ENCODE data around the gene CCR6. TPM values are rescaled to one million over a fixed set of nuclear protein-coding genes. Genes with fewer than 3 reads are reported as not detected.

CCR6 gene
- total RNA-seq, 1 experiment from 2014 or later = not detected

GRCh38 chr6:167111597-167111996, 11.3 kb upstream of the CCR6 start:
- DNase-seq = no peak
- Histone ChIP-seq H4K20me1 (ENCODE audit: insufficient read depth, low read depth, low read length) (peaks cover 46% of the 10 kb centered on the region), H3K4me1 (ENCODE audit: low read length) (peaks cover 40% of the 10 kb centered on the region), H3K9me2 (replicated peaks; ENCODE audit: insufficient read depth, low read length) (no peaks in the 10 kb centered on the region), H3K36me3 (ENCODE audit: insufficient read depth, low read length) (no peaks in the 10 kb centered on the region), H3K27ac (ENCODE audit: low read length) (no peak overlapping the region), H2AFZ (ENCODE audit: low read length) (no peak overlapping the region), H3K79me2 (ENCODE audit: low read length) (no peaks in the 10 kb centered on the region), H3K27me3 (ENCODE audit: low read length) (no peaks in the 10 kb centered on the region), H3K4me3 (ENCODE audit: low read length) (no peak overlapping the region), H3K4me2 (ENCODE audit: low read depth, low read length, poor library complexity, severe bottlenecking) (no peak overlapping the region), H3K9ac (ENCODE audit: low read length) (no peak overlapping the region), H3K9me3 (ENCODE audit: low read length) (no peaks in the 10 kb centered on the region)

DNA sequence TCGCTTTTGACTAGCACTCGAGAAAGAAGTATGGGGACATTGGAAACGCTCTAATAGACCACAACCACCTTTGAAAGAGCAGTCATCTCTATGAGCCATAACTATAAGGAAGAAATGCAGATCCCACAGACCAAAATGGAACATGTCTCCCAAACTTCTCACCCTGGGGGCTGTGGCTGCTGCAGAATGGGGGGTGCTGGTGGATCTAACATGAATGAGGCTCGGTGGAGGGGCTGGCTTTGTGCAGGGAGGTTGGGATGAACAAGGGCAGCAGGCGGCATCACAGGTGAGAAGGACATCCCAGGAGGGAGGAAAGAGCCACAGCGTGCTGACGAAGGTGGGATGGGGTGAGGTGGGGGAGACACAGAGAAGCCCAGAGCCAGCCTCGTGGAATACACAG, 10.5 kb upstream of the CCR6 start:
- no peak overlapping the region for H3K9ac ChIP-seq (ENCODE audit: low read length)
- no peak overlapping the region for H3K27ac ChIP-seq (ENCODE audit: low read length)
- no peak for DNase-seq
- peak overlapping the region; percentile 90 for H3K4me2 ChIP-seq (ENCODE audit: low read depth, low read length, poor library complexity, severe bottlenecking)
- H3K9me3 ChIP-seq (ENCODE audit: low read length) = no peaks in the 10 kb centered on the region
- H2AFZ ChIP-seq (ENCODE audit: low read length) = no peak overlapping the region
- no peaks in the 10 kb centered on the region for H3K9me2 ChIP-seq (replicated peaks; ENCODE audit: insufficient read depth, low read length)
- no peaks in the 10 kb centered on the region for H3K36me3 ChIP-seq (ENCODE audit: insufficient read depth, low read length)
- no peaks in the 10 kb centered on the region for H3K79me2 ChIP-seq (ENCODE audit: low read length)
- peaks cover 40% of the 10 kb centered on the region for H3K4me1 ChIP-seq (ENCODE audit: low read length)
- peak overlapping the region; percentile 14; the same call in 1 of the 2 replicates for H3K4me3 ChIP-seq (ENCODE audit: low read length)
- H3K27me3 ChIP-seq (ENCODE audit: low read length) = no peaks in the 10 kb centered on the region
- H4K20me1 ChIP-seq (ENCODE audit: insufficient read depth, low read depth, low read length) = peaks cover 46% of the 10 kb centered on the region

DNA sequence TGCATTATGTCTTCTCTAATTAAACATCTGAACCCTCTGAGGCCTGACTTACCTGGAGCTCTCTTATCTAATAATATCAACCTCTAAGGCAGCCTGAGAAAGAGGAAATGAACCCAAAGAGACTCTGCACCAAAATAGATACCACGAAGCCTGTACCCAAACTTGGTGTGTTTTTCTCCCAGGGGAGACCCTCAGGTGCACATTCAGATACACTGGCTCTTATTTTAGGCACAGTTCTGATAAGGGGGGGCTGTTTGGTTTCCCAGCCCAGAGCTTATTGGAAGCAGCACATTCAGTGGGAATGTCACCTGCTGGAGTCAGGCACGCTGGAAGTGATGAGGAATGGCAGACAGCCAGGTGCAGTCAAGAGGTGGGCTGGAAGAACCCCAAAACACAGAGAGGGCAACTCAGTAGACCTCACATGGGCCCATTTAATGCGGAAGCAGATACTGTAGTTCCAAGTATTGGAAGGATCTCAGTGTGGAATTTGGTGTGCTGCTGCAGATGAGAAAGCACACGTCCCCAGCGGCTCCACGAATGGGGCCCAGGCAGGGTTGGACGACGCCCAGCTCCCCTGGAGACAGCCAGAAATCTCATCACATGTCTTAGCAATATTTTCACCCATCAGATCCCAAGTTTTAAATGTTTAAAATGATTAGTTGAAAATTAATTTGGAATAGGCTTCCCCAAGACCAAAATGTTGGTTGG, 9.7 kb upstream of the CCR6 start:
- Histone ChIP-seq H3K27ac (ENCODE audit: low read length) (no peak overlapping the region), H3K4me3 (ENCODE audit: low read length) (peak overlapping the region; percentile 57), H3K4me1 (ENCODE audit: low read length) (peaks cover 41% of the 10 kb centered on the region), H3K4me2 (ENCODE audit: low read depth, low read length, poor library complexity, severe bottlenecking) (peak overlapping the region; percentile 90), H3K9me2 (replicated peaks; ENCODE audit: insufficient read depth, low read length) (no peaks in the 10 kb centered on the region), H2AFZ (ENCODE audit: low read length) (no peak overlapping the region), H4K20me1 (ENCODE audit: insufficient read depth, low read depth, low read length) (peaks cover 46% of the 10 kb centered on the region), H3K27me3 (ENCODE audit: low read length) (no peaks in the 10 kb centered on the region), H3K9me3 (ENCODE audit: low read length) (no peaks in the 10 kb centered on the region), H3K79me2 (ENCODE audit: low read length) (no peaks in the 10 kb centered on the region), H3K36me3 (ENCODE audit: insufficient read depth, low read length) (no peaks in the 10 kb centered on the region), H3K9ac (ENCODE audit: low read length) (no peak overlapping the region)
- peak; percentile 95 for DNase-seq

GRCh38 chr6:167113935-167114910, 8.7 kb upstream of the CCR6 start:
- Histone ChIP-seq H3K27me3 (ENCODE audit: low read length) (no peaks in the 10 kb centered on the region), H3K9me3 (ENCODE audit: low read length) (no peaks in the 10 kb centered on the region), H4K20me1 (ENCODE audit: insufficient read depth, low read depth, low read length) (peaks cover 46% of the 10 kb centered on the region), H3K4me2 (ENCODE audit: low read depth, low read length, poor library complexity, severe bottlenecking) (peak overlapping the region; percentile 90), H3K9ac (ENCODE audit: low read length) (no peak overlapping the region), H3K36me3 (ENCODE audit: insufficient read depth, low read length) (no peaks in the 10 kb centered on the region), H3K4me1 (ENCODE audit: low read length) (peaks cover 46% of the 10 kb centered on the region), H3K27ac (ENCODE audit: low read length) (no peak overlapping the region), H2AFZ (ENCODE audit: low read length) (no peak overlapping the region), H3K4me3 (ENCODE audit: low read length) (peak overlapping the region; percentile 57), H3K79me2 (ENCODE audit: low read length) (no peaks in the 10 kb centered on the region), H3K9me2 (replicated peaks; ENCODE audit: insufficient read depth, low read length) (no peaks in the 10 kb centered on the region)
- peak; percentile 94 for DNase-seq

GRCh38 chr6:167115054-167115453, 7.8 kb upstream of the CCR6 start:
- Histone ChIP-seq H3K4me2 (ENCODE audit: low read depth, low read length, poor library complexity, severe bottlenecking) (peak overlapping the region; percentile 90), H3K79me2 (ENCODE audit: low read length) (no peaks in the 10 kb centered on the region), H2AFZ (ENCODE audit: low read length) (no peak overlapping the region), H3K4me1 (ENCODE audit: low read length) (peaks cover 46% of the 10 kb centered on the region), H3K9ac (ENCODE audit: low read length) (no peak overlapping the region), H3K27me3 (ENCODE audit: low read length) (no peaks in the 10 kb centered on the region), H3K9me3 (ENCODE audit: low read length) (peaks cover 3% of the 10 kb centered on the region; the same call in 1 of the 2 replicates), H3K36me3 (ENCODE audit: insufficient read depth, low read length) (no peaks in the 10 kb centered on the region), H3K4me3 (ENCODE audit: low read length) (no peak overlapping the region), H3K9me2 (replicated peaks; ENCODE audit: insufficient read depth, low read length) (no peaks in the 10 kb centered on the region), H3K27ac (ENCODE audit: low read length) (no peak overlapping the region), H4K20me1 (ENCODE audit: insufficient read depth, low read depth, low read length) (peaks cover 43% of the 10 kb centered on the region)
- DNase-seq = no peak

- Histone ChIP-seq H3K4me3 (ENCODE audit: low read length) (no peak overlapping the region), H3K27ac (ENCODE audit: low read length) (no peak overlapping the region), H3K9me3 (ENCODE audit: low read length) (peaks cover 3% of the 10 kb centered on the region; the same call in 1 of the 2 replicates), H3K79me2 (ENCODE audit: low read length) (no peaks in the 10 kb centered on the region), H3K4me1 (ENCODE audit: low read length) (peaks cover 57% of the 10 kb centered on the region), H2AFZ (ENCODE audit: low read length) (no peak overlapping the region), H3K9me2 (replicated peaks; ENCODE audit: insufficient read depth, low read length) (no peaks in the 10 kb centered on the region), H4K20me1 (ENCODE audit: insufficient read depth, low read depth, low read length) (peaks cover 39% of the 10 kb centered on the region), H3K4me2 (ENCODE audit: low read depth, low read length, poor library complexity, severe bottlenecking) (no peak overlapping the region), H3K9ac (ENCODE audit: low read length) (no peak overlapping the region), H3K27me3 (ENCODE audit: low read length) (no peaks in the 10 kb centered on the region), H3K36me3 (ENCODE audit: insufficient read depth, low read length) (no peaks in the 10 kb centered on the region)
- no peak for DNase-seq
Observed at GRCh38 chr6:167116109-167116837, 6.6 kb upstream of the CCR6 start.

- Histone ChIP-seq H3K4me1 (ENCODE audit: low read length) (peaks cover 58% of the 10 kb centered on the region), H3K4me3 (ENCODE audit: low read length) (no peak overlapping the region), H3K27ac (ENCODE audit: low read length) (no peak overlapping the region), H2AFZ (ENCODE audit: low read length) (no peak overlapping the region), H3K27me3 (ENCODE audit: low read length) (no peaks in the 10 kb centered on the region), H4K20me1 (ENCODE audit: insufficient read depth, low read depth, low read length) (peaks cover 41% of the 10 kb centered on the region), H3K9me2 (replicated peaks; ENCODE audit: insufficient read depth, low read length) (no peaks in the 10 kb centered on the region), H3K36me3 (ENCODE audit: insufficient read depth, low read length) (no peaks in the 10 kb centered on the region), H3K4me2 (ENCODE audit: low read depth, low read length, poor library complexity, severe bottlenecking) (no peak overlapping the region), H3K9ac (ENCODE audit: low read length) (no peak overlapping the region), H3K9me3 (ENCODE audit: low read length) (peaks cover 3% of the 10 kb centered on the region; the same call in 1 of the 2 replicates), H3K79me2 (ENCODE audit: low read length) (no peaks in the 10 kb centered on the region)
- DNase-seq = no peak
Observed at GRCh38 chr6:167116838-167117228, 6.1 kb upstream of the CCR6 start.
